ENCODE results near the gene APIP.

GRCh38 chr11:34898474-34898873 is 17.7 kb downstream of the APIP start:
- no peak for TF ChIP-seq POLR2A (IDR thresholded peaks at IDR 0.05; ENCODE audit: low read depth, low read length)
- TF ChIP-seq POLR2AphosphoS5 (IDR thresholded peaks at IDR 0.05; ENCODE audit: low read depth, low read length) = no peak
- no peak for TF ChIP-seq TAF1 (IDR thresholded peaks at IDR 0.05; ENCODE audit: low read depth, low read length)

Measured in GM12891 (cell line).